GM13976 (cell line): ENCODE measurements around the gene RALY.

Experiments
- DNase-seq: peaks from one replicate; pipeline ENCODE4 v3.0.0; 2012; ENCODE audit warnings: low spot score
- in situ Hi-C: fragments of 300-500 bp; cut with MboI; formaldehyde crosslinking; loops from one replicate; pipeline ENCODE4 v1.12.0; 2022; ENCODE audit warnings: low sequenced_read_pairs, mixed read lengths, inconsistent platforms; ENCODE audit not compliant: unreplicated experiment
- TF ChIP-seq, protein P1 (sequence below): IDR thresholded peaks from 2 replicates; pipeline ENCODE4 v1.5.1; 2012; ENCODE audit warnings: borderline replicate concordance, mild to moderate bottlenecking; ENCODE audit not compliant: insufficient read depth; ENCODE audit errors: extremely low read depth, missing control alignments, control extremely low read depth

The RALY gene

DNA sequence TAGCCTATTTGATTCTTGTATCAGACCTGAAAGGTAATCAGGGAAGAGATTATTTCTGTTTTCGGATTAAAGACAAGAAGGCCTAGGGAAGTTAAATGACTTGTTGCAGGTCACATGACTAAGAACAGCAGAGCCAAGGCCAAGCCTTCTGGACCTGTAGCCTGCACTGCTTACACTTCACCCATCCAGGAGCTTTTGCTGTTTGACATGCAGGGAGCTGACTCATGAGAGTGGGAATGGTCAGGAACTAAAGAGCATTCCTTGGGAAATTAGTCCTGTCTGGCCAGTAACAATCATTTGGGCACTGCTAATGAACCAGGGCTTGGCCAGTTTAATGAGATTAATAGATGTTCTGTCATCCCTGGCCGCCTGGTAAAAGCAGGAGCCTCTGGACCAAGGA lies 71.5 kb downstream of the RALY start:
- TF ChIP-seq, protein P1, sequence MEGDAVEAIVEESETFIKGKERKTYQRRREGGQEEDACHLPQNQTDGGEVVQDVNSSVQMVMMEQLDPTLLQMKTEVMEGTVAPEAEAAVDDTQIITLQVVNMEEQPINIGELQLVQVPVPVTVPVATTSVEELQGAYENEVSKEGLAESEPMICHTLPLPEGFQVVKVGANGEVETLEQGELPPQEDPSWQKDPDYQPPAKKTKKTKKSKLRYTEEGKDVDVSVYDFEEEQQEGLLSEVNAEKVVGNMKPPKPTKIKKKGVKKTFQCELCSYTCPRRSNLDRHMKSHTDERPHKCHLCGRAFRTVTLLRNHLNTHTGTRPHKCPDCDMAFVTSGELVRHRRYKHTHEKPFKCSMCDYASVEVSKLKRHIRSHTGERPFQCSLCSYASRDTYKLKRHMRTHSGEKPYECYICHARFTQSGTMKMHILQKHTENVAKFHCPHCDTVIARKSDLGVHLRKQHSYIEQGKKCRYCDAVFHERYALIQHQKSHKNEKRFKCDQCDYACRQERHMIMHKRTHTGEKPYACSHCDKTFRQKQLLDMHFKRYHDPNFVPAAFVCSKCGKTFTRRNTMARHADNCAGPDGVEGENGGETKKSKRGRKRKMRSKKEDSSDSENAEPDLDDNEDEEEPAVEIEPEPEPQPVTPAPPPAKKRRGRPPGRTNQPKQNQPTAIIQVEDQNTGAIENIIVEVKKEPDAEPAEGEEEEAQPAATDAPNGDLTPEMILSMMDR: no peak
- in situ Hi-C loops: no loop called here
- DNase-seq: no peak

DNA sequence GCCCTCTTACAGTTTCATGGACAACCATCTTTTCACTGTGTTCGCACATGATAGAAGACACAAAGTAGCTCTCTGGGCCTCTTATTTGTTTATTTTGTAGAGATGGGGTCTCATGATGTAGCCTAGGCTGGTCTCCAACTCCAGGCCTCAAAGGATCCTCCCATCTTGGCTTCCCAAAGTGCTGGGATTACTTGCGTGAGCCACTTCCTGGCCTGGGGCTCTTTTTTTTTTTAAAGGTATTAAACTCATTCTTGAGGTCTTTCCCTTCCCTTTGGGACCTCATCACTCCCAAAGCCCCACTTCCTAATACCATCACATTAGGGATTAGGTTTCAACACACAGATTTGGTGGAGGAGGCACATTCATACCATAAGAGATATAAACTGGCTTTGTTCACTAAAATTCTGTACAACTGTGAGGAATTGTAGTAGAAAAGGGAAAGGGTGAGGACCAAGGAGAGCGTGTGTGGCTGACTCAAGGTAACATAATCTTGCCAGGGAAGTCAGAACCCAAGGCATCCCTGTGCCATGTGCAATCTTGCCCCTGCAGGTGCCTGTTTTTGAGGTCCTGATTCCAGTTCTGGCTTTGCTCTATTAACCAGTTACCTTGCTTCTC lies 72.9 kb downstream of the RALY start:
- no peak for DNase-seq
- in situ Hi-C loops: no loop called here
- TF ChIP-seq, protein P1: no peak

DNA sequence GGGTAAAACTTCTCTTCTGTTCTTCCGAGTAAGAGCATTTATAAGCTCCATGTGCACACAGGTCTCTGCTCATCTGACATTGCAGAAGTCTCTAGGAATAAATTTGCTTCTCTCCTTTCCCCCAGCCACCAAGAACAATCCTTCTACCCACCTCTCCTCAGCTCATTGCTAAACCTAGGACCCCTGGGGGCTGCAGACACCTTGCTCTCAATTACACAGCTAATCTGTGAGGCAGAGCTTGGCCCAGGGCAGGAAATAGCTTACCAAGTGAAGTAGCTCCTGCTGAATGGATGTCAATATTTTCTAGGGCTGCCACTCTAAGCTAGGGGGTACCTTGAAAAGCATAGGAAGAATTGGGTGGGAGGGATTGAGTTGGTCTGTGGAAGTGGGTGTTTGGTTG lies 74.3 kb downstream of the RALY start:
- TF ChIP-seq, protein P1: no peak
- in situ Hi-C loops: no loop called here
- no peak for DNase-seq

DNA sequence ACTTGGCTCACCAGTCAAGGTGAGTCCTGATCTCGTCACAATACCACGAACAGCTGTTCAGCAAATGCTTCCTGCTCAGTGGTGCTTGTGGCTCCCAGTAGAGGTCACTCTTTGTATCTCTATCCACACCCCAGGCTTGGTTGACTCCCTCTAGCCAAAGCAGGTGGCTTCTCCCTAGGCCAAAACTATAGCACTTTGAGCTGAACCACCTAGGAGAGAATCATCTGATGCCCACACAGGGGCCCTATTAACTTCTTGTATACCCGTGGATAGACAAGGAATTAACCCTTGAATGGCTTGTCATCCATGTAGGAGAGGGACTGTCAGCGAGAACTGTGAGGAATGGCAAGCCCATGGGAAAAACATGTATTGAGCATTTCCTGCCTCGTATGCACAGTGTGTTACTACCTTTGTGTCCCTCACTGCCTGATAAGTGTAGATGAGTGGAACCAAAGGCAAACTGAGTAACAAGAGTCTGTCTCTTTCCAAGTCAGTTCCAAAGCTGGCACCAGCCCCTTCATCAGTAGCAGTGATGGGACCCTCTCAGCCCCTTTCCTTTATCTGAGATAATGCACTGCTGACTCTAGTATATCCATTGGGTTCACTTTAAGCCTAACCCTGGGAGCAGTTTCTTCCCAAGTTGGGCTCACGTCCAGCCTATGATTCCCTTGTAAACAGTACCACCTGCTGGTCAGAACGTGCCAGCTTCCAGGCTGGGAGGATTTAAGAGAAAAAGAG lies 75.8 kb downstream of the RALY start:
- TF ChIP-seq, protein P1: peak; percentile 70
- in situ Hi-C loops: no loop called here
- DNase-seq: peak; percentile 56

DNA sequence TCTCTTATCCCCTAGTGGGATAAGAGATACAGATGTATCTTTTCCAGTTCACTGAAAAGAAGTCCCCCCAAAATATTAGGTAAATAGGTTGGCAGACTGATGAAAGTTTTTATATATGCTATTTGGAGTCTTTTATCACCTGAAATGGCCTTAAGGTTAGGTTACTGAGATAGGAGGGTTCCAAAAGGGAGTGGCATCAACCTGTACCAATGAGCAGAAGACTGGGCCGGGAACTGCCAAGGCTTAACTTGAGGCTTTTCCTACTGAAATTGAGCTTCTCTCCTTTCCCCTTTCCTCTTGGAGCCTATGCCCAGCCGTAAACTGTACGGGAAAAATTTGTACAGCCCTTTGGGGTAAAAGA lies 76.3 kb downstream of the RALY start:
- in situ Hi-C loops: no loop called here
- DNase-seq: no peak
- TF ChIP-seq, protein P1: no peak

DNA sequence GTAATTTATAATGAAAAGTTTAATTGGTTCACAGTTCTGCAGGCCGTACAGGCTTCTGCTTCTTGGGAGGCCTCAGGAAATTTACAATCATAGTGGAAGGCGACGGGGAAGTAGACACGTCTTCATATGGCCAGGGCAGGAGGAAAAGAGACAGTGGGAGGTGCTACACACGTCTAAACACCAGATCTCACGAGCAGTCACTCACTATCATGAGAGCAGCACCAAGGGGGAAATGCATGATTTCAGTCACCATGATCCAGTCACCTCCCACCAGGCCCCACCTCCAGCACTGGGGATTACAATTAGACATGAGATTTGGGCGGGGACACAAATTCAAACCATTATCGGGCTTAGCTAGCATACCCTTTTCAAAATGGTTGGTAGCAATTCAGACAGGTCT lies 77.1 kb downstream of the RALY start:
- in situ Hi-C loops: no loop called here
- TF ChIP-seq, protein P1: no peak
- no peak for DNase-seq
